CMK (cell line): ENCODE results near the gene APBB1IP.
"Not testable (repeated sequence)": the region's sequence is repeated elsewhere in the genome, so short reads cannot be mapped to it uniquely, and the experiment has no call there.

ENCODE experiments used
- DNase-seq: peaks from one replicate; pipeline ENCODE4 v3.0.0-alpha.2; 2010; ENCODE audit warnings: low read depth

The APBB1IP gene

DNA sequence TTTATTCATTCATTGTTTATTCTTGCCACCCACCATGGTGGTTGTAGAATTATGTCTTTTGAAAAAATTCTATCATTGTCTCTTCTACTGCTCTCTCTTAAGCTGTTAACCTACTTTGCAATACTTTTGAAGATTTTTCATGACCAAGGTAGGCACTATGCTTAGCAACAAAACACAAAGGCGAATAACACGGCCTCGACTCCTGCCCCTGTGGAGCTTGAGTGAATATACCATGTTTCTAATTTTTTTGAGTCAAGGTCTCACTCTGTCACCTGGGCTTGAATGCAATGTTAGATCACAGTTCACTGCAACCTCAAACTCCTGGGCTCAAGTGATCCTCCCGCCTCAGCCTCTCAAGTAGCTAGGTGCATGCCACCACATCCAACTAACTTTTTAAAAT, 39.4 kb downstream of the APBB1IP start:
- DNase-seq, result no peak

DNA sequence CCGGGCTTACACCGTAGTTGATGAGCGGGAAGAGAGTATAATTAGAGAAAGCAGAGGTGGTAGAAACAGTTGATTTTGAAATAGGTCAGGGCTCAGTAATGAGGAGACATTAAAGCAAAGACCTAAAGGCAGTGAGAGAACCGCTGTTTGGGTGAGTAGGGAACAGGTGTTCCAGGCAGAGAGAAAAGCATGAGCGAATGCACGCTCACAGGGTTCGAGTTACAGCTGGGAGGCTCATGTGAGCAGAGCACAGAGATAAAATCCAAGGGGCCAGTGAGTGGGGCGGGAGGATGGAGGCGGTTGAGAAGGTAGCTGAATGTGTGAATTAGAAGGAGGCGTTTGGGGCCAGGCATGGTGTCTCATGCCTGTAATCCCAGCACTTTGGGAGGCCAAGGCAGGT, 39.9 kb downstream of the APBB1IP start:
- DNase-seq, result no peak

DNA sequence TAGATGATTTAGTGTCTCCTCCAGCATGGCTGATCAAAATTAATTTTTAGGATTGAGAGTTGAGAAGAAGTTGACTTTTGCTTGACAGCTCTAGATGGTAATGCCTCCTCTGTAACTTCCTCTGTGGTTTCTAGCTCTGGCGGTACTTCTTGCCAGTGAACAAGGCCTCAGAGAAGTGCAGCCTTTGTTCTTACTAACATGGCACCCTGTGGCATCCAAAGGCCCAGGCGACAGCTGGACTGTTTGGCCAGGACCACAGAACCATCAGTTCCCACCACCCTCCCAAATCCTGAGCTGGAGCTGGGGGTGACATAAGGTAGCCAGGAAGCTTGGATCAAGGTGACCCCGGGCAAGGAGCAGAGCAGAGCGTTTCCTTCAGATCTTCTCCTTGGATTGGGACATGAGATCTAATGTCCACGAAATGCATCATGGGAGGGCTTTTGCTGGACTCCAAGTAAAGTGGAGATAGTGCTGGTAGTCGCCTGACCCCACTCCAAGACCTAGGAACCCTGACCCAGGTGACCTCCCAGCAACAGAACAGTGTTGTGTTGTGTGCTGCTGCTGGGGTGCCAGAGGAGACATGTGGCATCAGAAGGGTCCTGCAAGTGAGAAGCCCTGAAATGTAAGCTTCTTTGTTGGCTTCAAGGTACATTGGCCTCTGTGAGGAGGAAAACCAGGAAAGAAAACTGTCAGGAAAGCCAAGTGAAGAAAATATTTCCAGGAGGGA, 41.8 kb downstream of the APBB1IP start:
- DNase-seq, result no peak

DNA sequence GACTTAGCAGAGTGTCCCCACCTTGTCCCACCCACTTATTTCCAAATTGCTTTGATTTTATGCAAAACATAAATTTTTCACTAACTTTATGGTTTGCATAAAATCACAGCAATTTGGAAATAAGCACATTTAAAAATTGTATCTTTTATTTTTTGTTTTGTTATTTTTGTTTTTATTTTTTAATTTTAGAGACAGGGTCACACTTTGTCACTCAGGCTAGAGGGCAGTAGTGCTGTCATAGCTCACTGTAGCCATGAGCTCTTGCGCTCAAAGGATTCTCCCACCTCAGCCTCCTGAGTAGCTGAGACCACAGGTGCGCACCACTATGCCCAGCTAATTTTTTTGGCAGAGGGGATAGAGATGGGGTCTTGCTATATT, 43.2 kb downstream of the APBB1IP start:
- no peak for DNase-seq

DNA sequence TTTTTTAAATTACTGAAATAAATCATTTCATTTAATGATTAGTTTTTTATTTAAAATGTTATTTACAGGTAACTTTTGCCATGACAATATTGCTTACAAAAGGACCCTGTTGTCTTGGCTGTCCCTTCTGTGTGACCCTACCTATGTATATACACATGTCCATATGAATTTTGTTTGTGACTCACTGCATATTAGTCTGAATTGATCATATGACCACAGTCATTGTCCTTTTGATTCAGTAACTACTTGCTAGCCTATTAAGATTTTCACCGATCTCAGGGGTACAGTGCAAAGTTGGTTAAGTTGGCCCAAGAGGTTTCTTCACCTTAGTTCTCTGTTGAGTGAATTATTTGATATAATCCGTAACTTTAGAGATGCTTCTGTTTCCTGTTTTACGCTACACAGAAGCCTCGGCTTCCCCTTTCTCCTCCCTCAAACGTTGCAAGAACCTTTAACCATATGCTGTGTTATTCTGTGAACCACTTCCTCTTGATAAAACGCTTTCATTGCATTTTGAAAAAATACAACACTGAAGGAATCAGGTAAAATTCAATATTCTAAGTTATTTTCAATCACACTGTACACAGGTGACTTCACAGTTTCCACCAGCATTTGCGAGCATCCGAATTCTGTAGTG, 43.9 kb downstream of the APBB1IP start:
- no peak for DNase-seq

DNA sequence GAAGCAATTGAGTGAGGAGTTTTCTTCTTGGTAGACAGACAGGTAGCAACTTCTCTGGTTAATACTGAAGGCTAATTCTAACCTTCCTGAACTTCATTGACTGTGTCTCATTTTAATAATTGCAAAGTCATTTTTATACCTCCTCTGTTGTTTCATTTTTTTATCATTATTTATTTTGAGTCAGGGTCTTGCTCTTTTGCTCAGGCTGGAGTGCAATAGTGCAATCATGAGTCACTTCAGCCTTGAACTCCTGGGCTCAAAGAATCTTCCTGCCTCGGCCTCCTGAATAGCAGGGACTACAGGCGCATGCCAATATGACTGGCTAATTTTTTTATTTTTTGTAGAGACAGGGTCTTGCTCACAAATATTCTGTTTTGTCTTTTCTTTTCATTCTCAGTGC, 45.4 kb downstream of the APBB1IP start:
- no peak for DNase-seq

DNA sequence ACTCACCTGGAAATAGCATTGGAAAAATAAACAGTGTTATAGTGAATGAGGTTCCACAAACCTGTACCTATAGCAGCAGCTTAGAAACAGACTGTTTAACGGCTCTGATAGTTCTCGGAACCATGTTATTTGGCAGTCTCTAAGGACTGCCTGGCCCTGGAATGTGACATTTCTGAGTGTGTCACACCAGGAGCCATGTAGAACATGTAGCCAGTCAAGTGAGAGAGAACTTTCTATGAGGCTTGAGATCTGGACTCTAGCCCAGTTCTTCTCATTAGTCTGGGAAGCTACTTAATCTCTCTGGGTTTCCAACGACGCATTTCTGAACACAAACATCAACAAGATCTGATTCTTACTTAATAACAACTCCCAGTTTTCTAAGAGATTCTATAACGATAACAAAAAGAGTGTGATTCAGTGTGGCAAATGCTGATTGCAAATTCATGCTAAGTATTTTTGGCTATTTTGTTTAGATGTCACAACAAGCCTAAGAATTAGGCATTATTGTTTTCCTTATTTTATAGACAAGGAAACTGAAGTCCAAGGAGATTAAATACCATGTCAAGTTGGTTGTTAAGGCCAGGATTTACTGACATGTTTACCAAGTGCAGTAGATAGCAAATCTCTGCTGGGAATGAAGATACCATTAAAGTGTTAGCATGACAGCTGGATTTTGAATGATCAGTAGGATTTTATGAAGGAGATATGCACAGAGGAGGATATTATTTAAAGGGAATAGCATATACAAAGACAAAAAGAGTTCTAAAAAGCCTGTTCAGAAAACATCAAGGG, 47.2 kb downstream of the APBB1IP start:
- DNase-seq, result no peak

DNA sequence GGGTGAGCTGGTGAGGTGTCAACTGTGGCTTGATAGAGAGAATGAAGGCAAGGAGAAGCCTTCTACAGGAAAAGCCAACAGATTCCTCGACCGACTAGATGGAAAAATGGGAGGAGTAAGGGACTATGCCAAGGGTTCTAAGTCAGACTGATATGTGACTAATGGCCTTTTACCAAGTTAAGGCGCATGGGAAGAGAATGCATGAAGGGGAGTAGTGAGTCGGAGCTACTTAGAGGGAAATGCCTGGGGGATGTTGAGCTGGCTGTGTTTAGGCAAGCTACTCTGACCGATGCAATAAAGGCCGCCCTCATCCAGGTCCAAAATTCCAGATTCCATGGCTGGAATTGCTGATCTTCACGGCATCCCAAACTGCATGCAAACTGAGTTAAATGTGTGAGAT, 48.2 kb downstream of the APBB1IP start:
- no peak for DNase-seq

DNA sequence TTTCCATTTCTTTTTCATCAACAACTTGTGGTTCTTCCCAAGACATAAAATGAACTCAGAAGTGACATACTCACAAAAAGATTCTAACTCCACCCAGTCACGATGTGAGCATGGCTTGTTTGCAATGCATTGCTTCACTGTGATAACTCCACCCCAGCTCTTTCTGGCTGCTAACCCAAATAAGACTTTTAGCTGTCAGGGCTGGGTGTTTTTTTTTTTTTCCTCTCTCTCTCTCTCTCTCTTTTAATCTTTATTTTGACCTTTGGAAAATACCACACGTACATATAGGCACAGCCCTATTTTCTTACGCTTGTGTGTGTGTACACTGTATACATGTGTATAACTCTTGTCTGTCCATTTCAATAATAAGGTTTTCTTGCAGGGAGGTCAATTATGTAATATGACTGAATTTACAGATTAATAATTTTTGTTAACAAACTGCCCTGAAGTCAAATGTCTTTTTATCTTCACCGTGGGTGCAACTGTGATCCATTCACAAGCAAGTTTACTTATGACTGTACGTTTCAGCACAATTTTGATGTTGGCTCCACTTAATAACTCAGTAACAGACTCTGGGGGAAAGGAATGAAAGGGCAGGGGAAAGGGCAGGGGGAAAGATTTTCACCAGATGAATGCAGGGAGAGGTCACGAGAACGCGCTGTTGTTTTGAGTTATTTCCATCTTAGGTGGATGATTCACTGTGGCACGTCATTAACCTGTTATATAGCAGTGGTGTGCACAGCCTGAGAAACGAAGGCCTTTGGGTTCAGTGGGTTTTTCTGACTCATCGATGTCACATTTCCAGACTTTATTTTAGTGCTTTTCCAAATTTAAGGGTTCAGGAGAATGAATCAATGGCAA, 49.1 kb downstream of the APBB1IP start:
- no peak for DNase-seq

DNA sequence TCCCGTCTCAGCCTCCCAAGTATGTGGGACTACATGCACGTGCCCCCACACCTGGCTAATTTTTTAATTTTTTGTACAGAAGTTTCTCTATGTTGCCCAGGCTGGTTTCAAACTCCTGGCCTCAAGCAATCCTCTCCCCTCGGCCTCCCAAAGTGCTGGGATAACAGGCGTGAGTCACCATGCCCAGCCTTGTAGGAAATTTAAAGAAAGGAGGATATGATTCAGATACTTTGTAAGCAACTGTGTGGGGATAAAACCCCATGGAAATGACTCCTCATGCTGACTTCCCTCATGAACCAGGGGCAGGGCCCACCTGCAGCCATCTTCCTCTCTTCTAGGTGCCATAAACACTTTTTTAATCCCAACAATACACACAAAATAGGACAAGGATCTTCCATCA, 50.2 kb downstream of the APBB1IP start:
- no peak for DNase-seq

DNA sequence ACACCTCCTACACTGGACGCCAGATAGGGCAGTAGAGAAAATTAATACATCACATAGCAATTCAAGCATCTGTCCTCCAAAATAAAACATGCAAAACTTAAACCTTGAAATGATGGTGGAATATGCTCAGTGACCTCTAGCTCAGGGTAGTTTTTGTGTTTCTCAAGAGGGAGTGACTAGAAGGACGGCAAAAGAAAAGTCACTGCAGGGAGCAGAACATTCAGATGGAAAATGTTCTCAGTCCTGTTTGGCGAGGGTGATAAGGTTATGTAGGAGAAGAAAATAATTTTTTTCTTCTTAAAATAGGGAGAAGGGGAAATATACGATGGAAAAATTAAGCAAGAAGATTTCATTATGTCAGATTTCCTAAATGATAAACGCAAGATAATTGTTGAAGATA, 50.9 kb downstream of the APBB1IP start:
- no peak for DNase-seq

DNA sequence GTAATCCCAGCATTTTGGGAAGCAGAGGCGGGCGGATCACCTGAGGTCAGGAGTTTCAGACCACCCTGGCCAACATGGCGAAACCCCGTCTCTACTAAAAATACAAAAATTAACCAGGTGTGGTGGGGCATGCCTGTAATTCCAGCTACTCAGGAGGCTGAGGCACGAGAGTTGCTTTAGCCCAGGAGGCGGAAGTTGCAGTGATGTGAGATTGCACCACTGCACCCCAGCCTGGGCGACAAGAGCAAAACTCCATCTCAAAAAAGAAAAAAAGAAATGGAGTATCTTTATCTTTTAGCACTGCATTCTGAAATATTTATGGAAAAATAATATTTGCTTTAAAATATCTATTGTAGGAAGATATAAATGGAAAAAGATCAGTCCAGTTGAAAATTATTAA, 52.2 kb downstream of the APBB1IP start:
- not testable (repeated sequence) for DNase-seq

DNA sequence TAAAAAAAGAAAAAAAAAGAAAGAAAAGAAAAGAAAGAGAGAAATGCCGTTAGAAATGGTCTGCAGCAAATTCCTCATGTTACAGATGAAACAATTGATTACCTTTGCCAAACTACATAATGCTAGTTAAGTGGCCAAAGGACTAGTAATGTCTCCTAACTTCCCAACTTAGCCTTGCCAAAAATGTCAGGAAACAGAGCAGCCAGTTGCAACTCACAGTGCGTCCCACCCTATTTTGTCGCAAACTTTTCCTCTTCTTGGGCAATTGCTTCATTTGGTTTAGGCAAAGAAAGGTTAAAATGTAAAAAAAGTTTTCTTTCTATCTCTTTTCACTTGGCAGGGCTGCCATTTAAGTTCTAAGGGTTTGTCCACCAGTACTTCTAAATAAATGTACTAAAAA, 53.1 kb downstream of the APBB1IP start:
- DNase-seq, result no peak

DNA sequence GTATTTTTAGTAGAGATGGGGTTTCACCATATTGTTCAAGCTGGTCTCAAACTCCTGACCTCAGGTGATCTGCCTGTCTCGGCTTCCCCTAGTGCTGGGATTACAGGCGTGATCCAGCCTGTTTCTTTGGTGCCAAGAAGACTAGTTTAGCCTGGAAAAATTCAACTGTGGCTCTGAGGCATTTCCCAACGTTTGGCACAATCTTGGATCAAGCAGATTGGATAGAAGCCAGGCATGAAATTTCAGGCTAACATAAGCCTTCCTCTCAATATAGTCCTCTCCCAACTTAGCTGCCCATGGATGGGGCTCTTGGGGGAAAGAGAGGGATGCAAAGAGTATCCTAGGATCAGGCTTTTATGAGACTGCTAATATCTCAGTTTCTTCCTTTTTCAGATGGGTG, 53.8 kb downstream of the APBB1IP start:
- DNase-seq, result no peak

DNA sequence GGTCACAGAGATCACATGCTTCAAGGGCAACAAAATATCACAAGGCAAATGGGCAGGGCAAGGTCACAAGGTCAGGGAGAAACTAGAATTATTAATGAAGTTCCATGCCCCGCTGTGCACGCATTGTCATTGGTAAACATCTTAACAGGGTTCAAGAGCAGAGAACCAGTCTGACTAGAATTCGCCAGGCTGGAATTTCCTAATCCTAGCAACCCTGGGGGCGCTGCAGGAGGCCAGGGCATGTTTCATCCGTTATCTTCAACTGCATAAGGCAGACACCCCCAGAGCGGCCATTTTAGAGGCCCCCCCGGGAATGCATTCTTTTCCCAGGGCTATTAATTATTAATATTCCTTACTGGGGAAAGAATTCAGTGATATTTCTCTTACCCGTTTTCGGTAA, 54.6 kb downstream of the APBB1IP start:
- not testable (repeated sequence) for DNase-seq

DNA sequence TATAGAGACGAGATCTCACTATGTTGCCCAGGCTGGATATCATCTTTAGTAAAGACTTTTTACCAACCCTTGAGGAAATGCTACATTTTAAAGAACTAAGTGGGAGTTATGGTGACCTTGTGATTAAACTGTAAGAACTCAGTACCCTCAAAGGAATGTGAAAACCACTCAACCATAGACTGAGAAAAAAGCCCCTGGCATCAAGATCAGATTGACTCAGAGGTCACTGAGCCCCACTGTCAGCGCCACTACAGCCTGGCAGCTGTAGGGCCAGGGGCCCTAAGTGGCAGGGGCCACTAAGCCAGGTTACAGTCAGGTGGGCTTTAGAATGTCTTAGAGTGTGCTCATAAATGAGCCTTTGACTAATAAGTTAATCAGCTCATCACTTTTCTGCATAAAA, 55.9 kb downstream of the APBB1IP start:
- no peak for DNase-seq

DNA sequence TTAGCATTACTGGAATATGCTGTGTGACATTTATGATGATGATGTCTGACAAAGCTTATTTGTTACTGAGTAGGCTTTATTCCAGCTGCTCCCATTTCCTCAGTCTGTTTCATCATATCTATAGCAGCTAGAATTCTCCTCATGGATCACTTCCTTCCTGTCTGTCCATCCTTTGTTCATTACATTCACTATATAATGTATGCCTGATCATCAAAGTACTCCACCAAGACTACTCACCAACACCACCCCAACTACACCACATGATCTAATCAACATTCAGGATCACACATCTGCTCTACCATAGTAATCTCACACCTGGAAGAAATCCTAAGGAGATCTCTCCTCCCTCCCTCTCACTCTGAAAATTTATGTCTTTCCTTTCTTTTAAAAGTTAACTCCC, 61.3 kb downstream of the APBB1IP start:
- no peak for DNase-seq

DNA sequence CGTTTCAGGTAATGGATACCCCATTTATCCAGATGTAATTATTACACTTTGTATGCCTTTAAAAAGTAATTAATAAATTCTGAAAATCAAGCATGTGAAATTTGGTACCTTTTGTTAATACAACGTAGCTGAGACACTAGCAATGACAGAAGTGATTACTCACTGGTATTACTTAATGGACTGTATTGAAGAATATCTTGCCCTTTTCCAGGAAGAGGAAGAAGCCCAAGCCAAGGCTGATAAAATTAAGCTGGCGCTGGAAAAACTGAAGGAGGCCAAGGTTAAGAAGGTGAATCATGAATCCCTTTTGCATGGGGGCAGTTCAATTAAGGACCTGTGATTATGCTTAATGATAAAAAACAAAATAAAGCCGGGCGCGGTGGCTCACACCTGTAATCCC, 64.8 kb downstream of the APBB1IP start:
- DNase-seq, result no peak

DNA sequence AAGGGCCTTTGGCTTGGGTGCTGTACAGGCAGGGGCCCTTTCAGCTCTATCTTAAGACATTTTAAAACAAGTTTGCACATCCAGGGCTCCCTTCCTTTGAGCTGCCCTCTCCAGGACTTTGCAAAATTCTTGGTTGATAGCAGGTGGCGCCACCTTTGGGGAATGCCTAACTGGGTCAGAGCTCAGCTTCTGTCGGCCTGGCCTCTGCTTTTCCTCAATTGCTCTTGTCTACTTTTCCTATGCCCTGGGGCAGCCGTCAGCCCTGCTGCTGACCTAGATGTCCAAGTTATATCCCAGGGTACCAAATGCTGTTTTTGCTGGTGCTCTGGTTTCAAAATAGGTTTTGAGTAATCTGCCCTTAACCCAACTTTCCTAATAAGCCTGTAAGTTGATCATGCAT, 65.8 kb downstream of the APBB1IP start:
- DNase-seq, result no peak

DNA sequence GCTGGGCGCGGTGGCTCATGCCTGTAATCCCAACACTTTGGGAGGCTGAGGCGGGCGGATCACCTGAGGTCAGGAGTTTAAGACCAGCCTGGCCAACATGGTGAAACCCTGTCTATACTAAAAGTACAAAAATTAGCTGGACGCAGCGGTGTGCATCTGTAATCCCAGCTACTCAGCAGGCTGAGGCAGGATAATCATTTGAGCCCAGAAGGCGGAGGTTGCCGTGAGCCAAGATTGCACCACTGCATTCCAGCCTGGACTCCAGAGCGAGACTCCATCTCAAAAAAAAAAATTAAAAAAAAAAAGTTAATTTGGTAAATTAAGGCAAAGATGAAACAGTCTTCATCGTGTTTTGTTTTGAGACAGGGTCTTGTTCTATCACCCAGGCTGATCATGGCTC, 66.3 kb downstream of the APBB1IP start:
- DNase-seq, result not testable (repeated sequence)

DNA sequence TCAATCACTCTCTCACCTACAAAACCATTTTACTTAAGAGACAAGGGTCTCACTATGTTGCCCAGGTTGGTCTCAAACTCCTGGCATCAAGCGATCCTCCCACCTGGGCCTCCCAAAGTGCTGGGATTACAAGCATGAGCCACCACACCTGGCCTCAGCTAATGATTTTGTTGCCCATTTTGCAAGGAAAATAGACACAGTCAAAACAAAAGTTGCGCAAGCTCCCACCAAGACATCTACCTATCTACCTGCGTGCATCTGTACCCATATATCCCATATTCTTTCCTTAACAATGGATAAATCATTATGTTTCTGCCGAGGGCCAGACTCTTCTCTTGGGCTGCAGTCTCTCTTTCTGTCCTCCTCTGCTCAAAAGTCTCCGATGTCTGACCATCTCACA, 67.3 kb downstream of the APBB1IP start:
- no peak for DNase-seq

DNA sequence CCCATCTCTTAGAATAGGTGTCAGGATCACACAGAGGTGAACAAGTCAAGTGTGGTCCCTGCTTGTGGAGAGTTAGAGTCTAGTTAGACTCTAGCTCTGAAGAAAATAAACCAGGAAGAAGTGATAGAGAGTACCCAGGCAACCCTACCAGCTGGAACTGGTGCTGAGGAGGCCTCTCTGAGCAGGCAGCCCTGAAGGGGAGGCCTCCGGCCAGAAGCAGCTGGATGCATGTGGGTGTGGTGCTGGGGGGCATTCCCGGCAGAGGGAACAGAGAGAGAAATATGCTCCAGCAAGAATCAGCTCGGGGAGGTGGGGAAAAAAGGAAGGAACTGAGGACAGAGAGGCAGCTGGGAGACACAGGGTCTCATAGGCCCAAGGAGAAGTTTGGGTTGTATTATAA, 68.6 kb downstream of the APBB1IP start:
- DNase-seq, result no peak
